Karpas-422 (cell line): ENCODE data around the gene AAMP. TPM values are rescaled to one million over a fixed set of nuclear protein-coding genes. Genes with fewer than 3 reads are reported as not detected.

Experiments used
- DNase-seq: peaks from one replicate; pipeline ENCODE4 v3.0.0-alpha.2; 2015
- H2AFZ ChIP-seq: fragments of 200-600 bp; sonication (generic); 2 replicates; pipeline ENCODE4 v1.6.1; 2014; ENCODE audit warnings: antibody characterized with exemption, low read length, mixed read lengths
- H3K27ac ChIP-seq: fragments of 200-600 bp; sonication (generic); 2 replicates; pipeline ENCODE4 v1.5.1; 2014; ENCODE audit warnings: mild to moderate bottlenecking, low read length, moderate library complexity
- H3K27me3 ChIP-seq: fragments of 200-600 bp; sonication (generic); 2 replicates; pipeline ENCODE4 v1.6.1; 2014; ENCODE audit warnings: low read length, mixed read lengths
- H3K36me3 ChIP-seq: fragments of 200-600 bp; sonication (generic); 2 replicates; pipeline ENCODE4 v1.6.1; 2014; ENCODE audit warnings: low read length, mixed read lengths; ENCODE audit not compliant: insufficient read depth
- H3K4me1 ChIP-seq: fragments of 200-600 bp; sonication (generic); 2 replicates; pipeline ENCODE4 v1.6.1; 2014; ENCODE audit warnings: mild to moderate bottlenecking, low read length, mixed read lengths
- H3K4me2 ChIP-seq: fragments of 200-600 bp; sonication (generic); 2 replicates; pipeline ENCODE4 v1.6.1; 2014; ENCODE audit warnings: low read length, low read depth, mild to moderate bottlenecking; ENCODE audit not compliant: poor library complexity, severe bottlenecking
- H3K4me3 ChIP-seq: fragments of 200-600 bp; sonication (generic); 2 replicates; pipeline ENCODE4 v1.5.1; 2014; ENCODE audit warnings: mild to moderate bottlenecking, antibody characterized with exemption, low read length, mixed read lengths
- H3K79me2 ChIP-seq: fragments of 200-600 bp; sonication (generic); 2 replicates; pipeline ENCODE4 v1.6.1; 2014; ENCODE audit warnings: mild to moderate bottlenecking, low read length, mixed read lengths
- H3K9ac ChIP-seq: fragments of 200-600 bp; sonication (generic); 2 replicates; pipeline ENCODE4 v1.6.0; 2014; ENCODE audit warnings: low read length
- H3K9me2 ChIP-seq: fragments of 200-600 bp; sonication (generic), shearing (Covaris generic); replicated peaks from 2 replicates; pipeline ENCODE4 v1.6.0; 2014; ENCODE audit warnings: mild to moderate bottlenecking, low read length, moderate library complexity; ENCODE audit not compliant: insufficient read depth
- H3K9me3 ChIP-seq: fragments of 300-700, 200-600 bp; sonication (generic); 2 replicates; pipeline ENCODE4 v1.6.1; 2014; ENCODE audit warnings: low read length, mixed read lengths
- H4K20me1 ChIP-seq: fragments of 200-600 bp; sonication (generic); 2 replicates; pipeline ENCODE4 v1.6.1; 2014; ENCODE audit warnings: mild to moderate bottlenecking, antibody characterized with exemption, low read length, low read depth; ENCODE audit not compliant: insufficient read depth
- total RNA-seq: library from RNA; depleted of rRNA; stranded (reverse); fragments of >200 nt; shearing (Covaris generic); gene quantifications from 2 replicates; pipeline ENCODE4 v1.2.3, GENCODE V29; 2014; ENCODE audit warnings: low replicate concordance

Gene AAMP
- total RNA-seq, 1 experiment from 2014 or later = 77.6 TPM

DNA sequence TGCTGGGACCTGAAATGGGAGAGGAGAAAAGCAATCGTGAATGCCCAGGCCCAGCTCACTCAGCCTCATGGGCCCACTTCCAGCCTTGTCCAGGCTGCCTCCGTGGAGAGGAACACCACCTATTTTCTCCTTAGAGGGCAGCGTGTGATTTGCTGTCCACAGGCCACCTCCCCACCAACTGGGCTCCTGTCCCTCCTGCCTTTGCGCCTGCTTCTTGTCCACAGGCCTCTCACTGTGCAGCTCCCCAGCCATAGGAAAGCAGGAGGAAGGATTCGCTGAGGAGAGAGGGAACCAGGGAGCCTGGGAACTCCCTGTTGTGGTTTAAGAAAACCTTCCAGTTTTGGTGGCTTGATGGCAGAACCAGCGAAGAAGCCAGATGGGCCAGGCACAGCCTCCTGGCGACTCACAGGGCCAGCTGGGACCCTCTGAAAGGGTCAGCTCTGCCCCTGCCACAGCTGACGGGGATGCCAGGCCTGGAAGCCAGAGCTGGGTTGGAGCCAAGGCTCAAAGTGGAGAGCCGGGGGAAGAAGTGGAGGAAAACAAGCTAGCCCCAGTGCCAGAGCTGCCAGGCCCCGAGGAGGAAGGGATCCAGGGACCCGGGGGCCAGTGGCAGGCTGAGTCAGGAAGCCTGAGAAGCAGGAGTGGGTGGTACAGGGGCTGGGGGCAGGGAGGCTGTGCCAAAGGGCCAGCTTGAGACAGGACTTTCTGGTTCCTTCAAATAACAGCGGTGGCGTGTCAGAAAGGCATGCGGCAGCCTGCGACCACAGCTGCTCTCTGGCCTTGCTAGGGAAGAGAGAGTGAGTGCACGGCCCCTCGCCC, 12.4 kb upstream of the AAMP start:
- Histone ChIP-seq H3K27me3 (no peaks in the 10 kb centered on the region), H3K27ac (no peak overlapping the region), H3K4me3 (no peak overlapping the region), H3K36me3 (no peaks in the 10 kb centered on the region), H3K79me2 (no peaks in the 10 kb centered on the region), H3K9ac (no peak overlapping the region), H3K9me3 (no peaks in the 10 kb centered on the region), H2AFZ (no peak overlapping the region), H3K4me2 (no peak overlapping the region), H3K4me1 (peaks cover 22% of the 10 kb centered on the region), H4K20me1 (no peaks in the 10 kb centered on the region), H3K9me2 (no peaks in the 10 kb centered on the region)
- no peak for DNase-seq

DNA sequence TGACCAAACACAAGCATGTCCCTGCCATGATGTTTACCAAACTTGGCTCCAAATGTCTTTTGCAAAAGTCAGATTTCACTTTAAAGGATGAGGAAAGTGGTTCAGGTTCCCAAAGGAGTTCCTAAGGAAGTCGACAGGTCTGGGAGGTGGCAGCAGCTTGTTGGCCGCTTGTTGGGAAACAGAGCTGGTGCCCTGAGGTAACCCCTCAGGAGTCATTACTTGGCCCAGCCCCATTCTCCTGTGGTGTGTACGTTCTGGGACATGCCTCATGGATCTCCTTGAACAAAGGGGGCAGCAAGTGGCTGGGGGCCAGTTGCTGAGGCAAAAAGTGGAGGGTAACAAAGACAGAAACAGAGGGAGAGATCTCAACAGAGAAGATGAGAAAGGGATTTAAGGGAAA, 11.5 kb upstream of the AAMP start:
- H2AFZ ChIP-seq = no peak overlapping the region
- no peaks in the 10 kb centered on the region for H4K20me1 ChIP-seq
- H3K4me2 ChIP-seq = no peak overlapping the region
- no peaks in the 10 kb centered on the region for H3K9me3 ChIP-seq
- H3K4me1 ChIP-seq = peaks cover 13% of the 10 kb centered on the region
- no peak overlapping the region for H3K9ac ChIP-seq
- no peak overlapping the region for H3K4me3 ChIP-seq
- DNase-seq = no peak
- no peaks in the 10 kb centered on the region for H3K36me3 ChIP-seq
- no peaks in the 10 kb centered on the region for H3K9me2 ChIP-seq
- no peak overlapping the region for H3K27ac ChIP-seq
- H3K27me3 ChIP-seq = no peaks in the 10 kb centered on the region
- no peaks in the 10 kb centered on the region for H3K79me2 ChIP-seq

DNA sequence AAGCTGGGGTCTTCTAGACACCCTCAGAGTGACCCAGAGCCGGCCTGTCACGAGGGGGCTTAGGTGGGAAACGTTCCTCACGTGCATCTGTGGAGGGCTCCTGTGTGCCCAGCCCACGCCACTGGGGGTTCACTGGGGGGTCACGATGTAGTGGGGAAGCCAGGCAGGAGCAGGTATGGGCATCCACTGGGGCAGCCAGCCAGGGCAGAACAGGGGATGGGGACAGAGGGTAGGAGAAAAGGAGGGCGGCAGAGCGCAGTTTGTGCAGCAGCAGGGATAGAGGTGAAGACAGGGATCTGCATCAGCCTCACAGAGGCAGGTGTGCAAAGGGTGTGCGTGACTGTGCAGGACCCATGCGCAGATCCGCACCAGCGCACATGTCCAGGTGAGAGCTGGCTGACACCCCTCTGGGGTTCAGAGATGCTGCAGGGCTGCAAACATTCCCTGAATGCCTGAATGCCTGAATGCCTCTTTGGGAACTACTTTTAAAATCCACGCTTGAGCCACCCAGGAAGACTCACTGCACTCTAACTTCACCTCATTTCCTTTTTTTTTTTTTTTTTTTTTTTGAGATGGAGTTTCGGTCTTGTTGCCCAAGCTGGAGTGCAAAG, 10.4 kb upstream of the AAMP start:
- Histone ChIP-seq H3K9me3 (no peaks in the 10 kb centered on the region), H3K9ac (no peak overlapping the region), H3K4me3 (no peak overlapping the region), H3K36me3 (no peaks in the 10 kb centered on the region), H3K4me2 (no peak overlapping the region), H3K79me2 (no peaks in the 10 kb centered on the region), H3K27ac (no peak overlapping the region), H4K20me1 (no peaks in the 10 kb centered on the region), H3K4me1 (0 out of 2 replicates have a peak, but pooled peaks cover 2% of the 10 kb centered on the region), H3K9me2 (no peaks in the 10 kb centered on the region), H2AFZ (no peak overlapping the region), H3K27me3 (no peaks in the 10 kb centered on the region)
- DNase-seq = no peak

DNA sequence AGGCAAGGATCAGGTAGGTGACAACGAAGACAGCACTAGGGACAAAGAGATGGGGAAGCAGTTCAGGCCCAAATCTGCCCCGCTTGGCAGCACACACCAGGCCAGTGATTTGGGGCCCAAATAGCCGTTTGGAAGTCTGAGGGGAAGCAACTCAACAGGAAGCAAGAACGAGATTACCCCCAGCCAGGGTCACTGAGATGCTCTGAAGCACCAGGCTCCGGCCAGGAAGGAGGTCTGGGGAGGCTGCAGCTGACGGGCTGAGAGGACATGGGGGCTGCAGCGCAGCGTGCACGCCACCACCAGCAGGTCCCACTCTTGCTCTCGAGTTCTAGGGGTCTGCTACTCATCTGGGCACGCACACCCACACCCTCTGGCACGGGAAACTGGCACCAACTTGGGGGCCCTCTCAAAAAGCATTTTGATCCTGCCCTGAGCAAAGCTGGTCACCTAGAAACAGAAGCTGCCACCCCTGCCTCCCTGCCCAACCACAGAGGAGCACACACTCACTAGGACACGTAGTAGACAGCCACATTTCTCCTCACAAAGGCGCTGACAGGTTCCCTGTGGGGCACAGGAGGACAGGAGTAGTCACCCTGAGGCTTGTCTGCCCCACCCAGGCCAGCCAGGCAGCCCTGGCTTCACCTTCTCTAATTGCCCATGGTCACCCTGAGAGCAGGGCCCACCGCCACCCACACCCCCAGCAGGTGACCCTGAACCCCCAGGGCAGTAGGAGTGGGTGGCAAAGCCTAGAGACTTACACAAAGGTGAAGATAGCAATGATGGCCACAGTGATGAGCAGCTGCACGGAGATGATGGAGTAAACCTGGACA, 8.8 kb upstream of the AAMP start:
- no peak overlapping the region for H2AFZ ChIP-seq
- no peak overlapping the region for H3K4me2 ChIP-seq
- no peaks in the 10 kb centered on the region for H3K27me3 ChIP-seq
- peaks cover 6% of the 10 kb centered on the region; the same call in 1 of the 2 replicates for H3K36me3 ChIP-seq
- H3K4me1 ChIP-seq = no peaks in the 10 kb centered on the region
- no peaks in the 10 kb centered on the region for H3K79me2 ChIP-seq
- H4K20me1 ChIP-seq = no peaks in the 10 kb centered on the region
- no peaks in the 10 kb centered on the region for H3K9me2 ChIP-seq
- no peak overlapping the region for H3K9ac ChIP-seq
- no peak for DNase-seq
- H3K27ac ChIP-seq = no peak overlapping the region
- H3K4me3 ChIP-seq = no peak overlapping the region
- H3K9me3 ChIP-seq = no peaks in the 10 kb centered on the region

DNA sequence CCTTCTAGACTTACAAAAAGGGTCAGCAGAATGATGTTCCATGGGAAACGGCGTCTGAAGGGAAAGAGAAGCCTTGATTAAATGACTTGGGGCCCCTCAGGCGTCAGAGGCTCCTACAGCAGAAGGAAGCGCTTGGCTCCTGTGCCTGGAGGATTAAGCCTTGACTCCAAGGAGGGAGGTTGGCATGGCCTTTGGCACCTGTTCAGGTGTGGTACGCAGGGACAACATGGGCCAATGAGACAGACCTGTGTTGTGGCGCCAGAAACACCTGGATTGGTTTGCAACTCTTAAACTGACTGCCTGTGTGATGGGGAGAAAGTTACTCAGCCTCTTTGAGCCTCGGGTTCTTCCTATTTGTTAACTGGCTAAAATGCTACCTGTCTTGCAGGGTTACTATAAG, 8.0 kb upstream of the AAMP start:
- Histone ChIP-seq H3K36me3 (peaks cover 8% of the 10 kb centered on the region; the same call in 1 of the 2 replicates), H3K4me1 (peaks cover 3% of the 10 kb centered on the region), H3K27me3 (no peaks in the 10 kb centered on the region), H3K4me3 (no peak overlapping the region), H3K4me2 (no peak overlapping the region), H3K9me2 (no peaks in the 10 kb centered on the region), H4K20me1 (no peaks in the 10 kb centered on the region), H3K79me2 (no peaks in the 10 kb centered on the region), H3K9me3 (no peaks in the 10 kb centered on the region), H2AFZ (no peak overlapping the region), H3K9ac (no peak overlapping the region), H3K27ac (no peak overlapping the region)
- no peak for DNase-seq

DNA sequence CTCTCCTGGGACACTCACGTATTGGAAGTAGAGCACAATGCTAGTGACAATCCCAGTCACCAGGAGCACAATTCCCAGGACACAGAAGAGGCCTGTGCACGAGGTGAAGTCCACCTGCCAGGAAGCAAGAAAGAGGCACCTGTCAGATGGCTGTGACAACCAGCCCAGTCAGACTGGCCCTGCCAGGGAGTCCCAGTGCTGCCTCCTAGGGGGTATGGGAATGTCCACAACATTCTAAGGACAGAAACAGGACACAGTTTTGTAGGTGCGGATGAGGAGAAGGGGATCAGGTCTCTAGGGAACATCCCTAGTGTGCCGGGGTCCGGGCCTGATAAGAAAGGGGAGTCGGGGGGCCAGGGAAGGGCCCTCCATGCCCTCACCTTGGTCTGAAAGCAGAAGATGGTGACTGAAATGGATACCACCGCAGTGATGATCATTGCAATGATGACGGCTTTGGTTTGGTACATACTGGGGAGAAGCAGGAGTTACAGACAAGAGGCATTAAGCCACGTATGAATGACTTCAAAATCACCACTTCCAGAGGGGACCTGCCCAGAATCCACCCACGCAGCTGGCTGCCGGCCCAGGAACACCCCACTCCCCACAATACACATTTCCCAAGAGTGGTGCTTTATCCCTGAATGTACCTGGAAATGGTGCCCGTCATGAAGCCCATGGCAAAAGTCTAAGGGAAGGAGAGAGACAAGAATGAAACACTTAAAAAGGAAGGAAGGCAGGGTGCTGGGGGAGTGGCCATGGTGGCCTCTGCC, 7.2 kb upstream of the AAMP start:
- peaks cover 10% of the 10 kb centered on the region for H3K4me1 ChIP-seq
- H2AFZ ChIP-seq = no peak overlapping the region
- H3K79me2 ChIP-seq = no peaks in the 10 kb centered on the region
- no peak for DNase-seq
- no peaks in the 10 kb centered on the region for H3K9me2 ChIP-seq
- no peaks in the 10 kb centered on the region for H3K9me3 ChIP-seq
- no peak overlapping the region for H3K4me2 ChIP-seq
- no peak overlapping the region for H3K9ac ChIP-seq
- H3K27me3 ChIP-seq = no peaks in the 10 kb centered on the region
- no peak overlapping the region for H3K4me3 ChIP-seq
- H4K20me1 ChIP-seq = 0 out of 2 replicates have a peak, but pooled peaks cover 1% of the 10 kb centered on the region
- no peak overlapping the region for H3K27ac ChIP-seq
- H3K36me3 ChIP-seq = peaks cover 8% of the 10 kb centered on the region; the same call in 1 of the 2 replicates

DNA sequence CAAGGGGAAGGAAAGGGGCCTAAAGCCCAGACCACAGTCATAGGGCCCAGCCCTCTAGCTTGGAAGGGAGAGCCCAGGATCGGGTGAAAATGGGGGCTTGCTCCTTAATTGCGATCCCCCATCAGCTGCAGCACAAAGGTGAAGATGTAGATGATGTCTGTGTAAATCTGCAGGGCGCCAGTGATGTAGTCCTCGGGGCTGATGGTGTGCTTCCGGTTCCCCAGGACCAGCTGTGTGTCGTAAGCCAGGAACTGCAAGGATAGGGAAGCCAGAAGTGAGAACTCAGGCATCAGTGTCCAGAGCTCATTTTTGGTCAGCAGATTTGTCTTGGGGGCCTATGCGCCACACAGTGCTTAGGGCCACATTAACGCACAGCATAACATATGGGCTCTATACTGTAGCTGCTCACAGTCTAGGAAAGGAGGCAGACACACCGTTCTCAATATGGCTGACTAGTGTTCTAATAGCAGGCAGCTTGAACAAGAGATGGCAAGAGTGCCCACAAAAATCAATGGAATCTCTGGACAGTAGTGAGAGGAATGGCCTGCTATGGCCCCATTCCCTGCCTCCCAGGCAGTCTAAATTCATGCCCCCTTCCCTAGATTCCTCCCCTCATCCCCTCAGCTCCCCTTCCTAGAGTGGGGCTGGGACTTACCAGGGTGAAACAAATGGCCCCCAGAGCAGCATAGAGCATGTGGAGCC, 5.6 kb upstream of the AAMP start:
- H3K79me2 ChIP-seq = peaks cover 7% of the 10 kb centered on the region; the same call in 1 of the 2 replicates
- no peak overlapping the region for H3K9ac ChIP-seq
- no peak for DNase-seq
- H3K36me3 ChIP-seq = peaks cover 8% of the 10 kb centered on the region; the same call in 1 of the 2 replicates
- H2AFZ ChIP-seq = no peak overlapping the region
- H3K4me2 ChIP-seq = no peak overlapping the region
- peaks cover 21% of the 10 kb centered on the region for H3K4me1 ChIP-seq
- no peaks in the 10 kb centered on the region for H3K9me3 ChIP-seq
- no peak overlapping the region for H3K4me3 ChIP-seq
- H3K27ac ChIP-seq = no peak overlapping the region
- 0 out of 2 replicates have a peak, but pooled peaks cover 4% of the 10 kb centered on the region for H4K20me1 ChIP-seq
- H3K9me2 ChIP-seq = no peaks in the 10 kb centered on the region
- H3K27me3 ChIP-seq = no peaks in the 10 kb centered on the region
